GM20431 (cell line): ENCODE data around the gene BEAN1.

ENCODE experiments used
- in situ Hi-C: fragments of 300-500 bp; cut with MseI, MboI; formaldehyde crosslinking; loops from one replicate; pipeline ENCODE4 v1.15.0; 2020; ENCODE audit warnings: low sequenced_read_pairs; ENCODE audit not compliant: unreplicated experiment

BEAN1 gene

GRCh38 chr16:66478733-66479511, 51.8 kb downstream of the BEAN1 start:
- in situ Hi-C loops = loop anchor here (10.0 kb wide), 1 partner anchor 74 kb away; no protein-coding TSS in a partner anchor

DNA sequence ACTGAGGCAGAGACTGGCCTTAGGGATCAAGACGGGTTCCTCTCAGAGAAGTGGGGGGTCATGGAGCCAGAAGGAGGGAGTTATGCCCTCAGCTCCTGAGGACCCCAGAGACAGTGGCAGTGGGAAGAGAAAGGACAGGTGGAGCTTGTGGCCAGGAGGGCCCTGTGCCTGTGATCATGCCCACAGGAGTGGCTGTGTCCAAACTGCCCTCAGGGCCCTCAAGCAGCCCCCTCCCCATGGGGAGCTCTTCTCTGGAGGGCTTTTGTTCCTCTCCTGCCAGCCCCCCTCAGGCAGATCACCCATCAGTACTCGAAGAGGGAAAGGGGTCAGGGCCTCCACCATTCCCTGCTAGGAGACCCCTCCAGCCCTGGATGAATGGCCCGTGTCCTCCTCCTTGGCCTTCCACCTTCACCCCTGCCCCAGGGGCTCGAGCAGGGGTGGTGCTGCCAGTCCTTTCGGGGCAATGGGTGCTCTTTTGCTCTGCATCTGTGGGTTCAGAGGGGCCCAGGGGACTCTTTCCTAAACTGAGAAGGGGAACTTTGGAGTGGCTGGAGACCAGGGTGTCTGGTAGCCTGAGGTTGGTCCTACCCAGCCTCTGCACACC, 52.7 kb downstream of the BEAN1 start:
- in situ Hi-C loops = loop anchor here (10.0 kb wide), 1 partner anchor 75 kb away; no protein-coding TSS in a partner anchor

GRCh38 chr16:66480265-66481080, 53.4 kb downstream of the BEAN1 start:
- in situ Hi-C loops = no loop called here

DNA sequence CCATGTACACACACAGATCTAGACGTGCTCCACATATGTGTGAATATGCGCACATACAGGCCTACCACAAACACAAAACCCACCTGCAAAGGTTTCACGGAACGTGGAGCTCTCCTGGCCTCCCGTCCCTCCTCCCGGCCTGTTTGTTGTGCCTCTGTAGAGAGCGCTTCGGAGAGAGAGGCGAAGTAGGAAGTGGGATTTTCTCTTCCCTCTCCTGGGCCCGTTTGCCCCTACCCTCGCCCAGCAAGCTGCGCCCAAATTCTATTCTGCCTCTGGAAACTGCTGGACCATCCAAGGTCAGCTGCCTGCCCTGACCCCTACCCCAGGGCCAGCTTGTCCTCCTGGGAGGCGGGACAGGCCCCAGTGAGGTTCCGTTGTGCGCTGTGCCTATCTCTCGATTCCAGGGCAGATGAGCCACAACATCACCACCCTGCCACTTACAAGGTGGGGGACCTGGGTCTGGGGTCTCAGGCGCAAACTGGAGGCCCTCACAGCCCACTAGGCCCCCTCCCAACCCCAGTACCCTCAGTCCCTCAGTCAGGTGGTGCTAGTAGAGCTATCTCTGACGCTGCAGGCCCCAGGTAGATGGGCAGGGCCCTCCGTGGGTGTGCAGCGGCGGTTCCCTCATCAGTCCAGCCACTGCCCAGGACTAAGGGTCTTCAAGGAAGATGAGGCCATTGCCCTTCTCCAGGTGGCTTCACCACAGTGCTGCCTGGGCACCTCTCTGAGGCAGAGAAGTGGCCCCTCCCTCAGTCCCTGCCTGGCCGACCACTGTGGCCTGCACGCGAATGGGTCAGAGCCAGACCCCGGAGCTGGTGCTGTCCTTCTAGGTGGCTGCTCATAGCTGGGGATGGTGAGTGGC, 54.2 kb downstream of the BEAN1 start:
- in situ Hi-C loops = no loop called here

DNA sequence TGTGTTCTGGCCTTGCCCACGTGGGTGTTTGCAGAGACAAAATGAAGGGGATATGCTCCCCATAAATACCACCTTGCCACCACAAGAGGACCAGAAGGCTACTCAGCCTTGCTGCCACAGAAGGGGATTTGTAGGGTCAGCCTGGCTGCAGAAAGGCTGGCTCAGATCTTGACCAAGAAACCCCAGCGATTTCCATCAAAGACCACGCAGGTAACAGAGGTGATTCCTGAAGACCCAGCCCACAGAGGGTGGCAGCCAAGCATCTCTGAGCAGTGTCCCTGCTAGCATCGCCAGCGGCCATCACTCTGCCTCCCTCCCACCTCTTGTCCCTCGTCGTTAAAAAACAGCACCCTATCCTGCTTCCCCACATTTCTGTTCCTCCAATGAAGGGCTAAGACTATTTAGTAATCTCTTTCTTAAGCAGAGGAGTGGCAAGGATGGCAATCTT, 54.9 kb downstream of the BEAN1 start:
- in situ Hi-C loops = no loop called here

DNA sequence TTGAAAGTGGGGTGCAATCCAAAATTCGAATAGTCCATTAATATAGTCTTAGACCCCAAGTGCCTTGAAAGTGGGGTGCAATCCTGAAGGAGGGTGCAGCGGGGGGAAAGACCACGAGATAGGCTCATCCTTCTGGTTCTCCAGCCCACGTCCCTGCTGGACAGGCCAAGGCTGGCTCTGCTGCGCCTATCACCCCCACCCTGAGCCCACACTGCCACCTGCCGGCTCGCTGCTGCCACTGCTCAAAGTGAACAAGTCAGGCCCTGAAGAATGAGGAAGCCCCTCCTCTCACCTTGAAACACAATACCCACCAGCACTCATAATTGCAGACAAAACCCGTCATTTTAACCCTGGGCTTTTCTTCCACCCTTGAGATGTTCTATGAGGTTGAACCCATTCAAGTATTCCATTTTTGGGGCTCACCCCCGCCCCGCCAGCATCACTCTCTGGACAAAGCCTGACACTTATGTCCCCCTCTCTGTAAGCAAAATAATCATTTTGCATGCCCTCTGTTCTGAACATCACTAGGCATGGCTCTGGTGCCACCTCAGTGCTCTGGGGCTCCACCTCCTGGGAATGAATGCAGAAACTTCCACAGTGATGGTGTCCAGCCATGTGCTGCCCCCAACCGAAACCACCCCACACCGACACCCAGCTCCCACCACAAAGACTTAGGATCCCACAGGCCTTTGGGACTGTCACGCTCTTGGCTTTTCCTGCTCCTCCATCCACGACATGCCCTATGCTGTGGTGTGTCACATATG, 56.8 kb downstream of the BEAN1 start:
- in situ Hi-C loops = no loop called here

GRCh38 chr16:66484453-66485213, 57.5 kb downstream of the BEAN1 start:
- in situ Hi-C loops = no loop called here

GRCh38 chr16:66485376-66485775, 58.3 kb downstream of the BEAN1 start:
- in situ Hi-C loops = no loop called here

DNA sequence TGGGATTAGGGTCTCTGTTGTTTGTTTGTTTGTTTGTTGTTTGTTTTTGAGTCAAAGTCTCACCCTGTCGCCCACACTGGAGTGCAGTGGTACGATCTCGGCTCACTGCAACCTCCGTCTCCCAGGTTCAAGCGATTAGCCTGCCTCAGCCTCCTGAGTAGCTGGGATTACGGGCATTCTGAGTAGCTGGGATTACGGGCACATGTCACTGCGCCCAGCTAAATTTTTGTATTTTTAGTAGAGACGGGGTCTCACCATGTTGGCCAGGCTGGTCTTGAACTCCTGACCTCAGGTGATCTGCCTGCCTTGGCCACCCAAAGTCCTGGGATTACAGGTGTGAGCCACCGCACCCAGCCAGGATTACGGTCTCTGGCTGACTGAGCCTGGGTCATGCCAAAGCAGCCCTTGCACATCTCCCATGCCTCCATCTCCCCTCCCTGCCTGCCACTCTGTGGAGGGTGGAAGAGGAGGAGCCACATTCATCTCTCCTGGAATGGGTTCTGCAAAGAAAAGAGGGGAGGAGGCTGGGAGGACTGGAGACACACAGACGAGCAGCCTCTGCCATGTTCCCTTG, 59.2 kb downstream of the BEAN1 start:
- in situ Hi-C loops = no loop called here

DNA sequence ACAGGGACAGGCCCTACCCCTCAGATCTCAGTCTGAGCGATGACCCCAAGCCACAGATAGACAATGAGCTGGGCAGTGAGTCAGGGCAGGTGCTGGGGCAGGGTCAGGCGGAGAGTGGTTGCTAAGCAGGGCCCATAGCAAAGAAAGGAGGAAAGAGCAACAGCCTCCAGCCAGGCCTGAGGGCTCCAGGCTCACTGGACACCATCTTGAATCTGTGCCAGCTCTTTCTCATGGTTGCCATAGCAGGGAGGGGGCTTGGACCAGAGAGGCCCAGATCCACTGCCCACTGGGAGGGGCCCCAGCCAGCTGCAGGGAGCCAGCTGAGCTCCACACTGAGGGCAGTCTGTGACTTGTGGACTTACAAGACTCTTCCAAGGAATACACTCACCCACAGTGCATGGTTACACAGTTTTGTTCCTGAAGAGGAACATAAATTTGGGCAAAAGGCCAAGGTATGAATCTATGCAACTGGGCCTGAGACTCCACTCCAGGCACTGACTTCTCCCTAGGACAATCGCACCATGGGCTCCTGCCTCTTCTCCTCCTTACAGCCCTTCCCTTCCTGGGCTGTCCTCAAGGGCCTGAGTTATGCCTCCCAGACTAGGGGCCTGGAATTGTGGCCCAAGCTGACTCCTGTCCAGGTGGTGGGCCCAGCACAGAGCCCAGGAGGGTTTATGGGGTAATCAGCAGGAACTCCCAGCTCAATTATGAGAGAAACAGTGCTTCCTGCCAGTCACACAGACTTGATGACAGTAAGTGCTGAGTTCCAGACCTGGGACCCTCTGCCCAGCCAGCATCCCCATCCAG, 59.9 kb downstream of the BEAN1 start:
- in situ Hi-C loops = no loop called here

GRCh38 chr16:66487580-66488275, 60.6 kb downstream of the BEAN1 start:
- in situ Hi-C loops = no loop called here

DNA sequence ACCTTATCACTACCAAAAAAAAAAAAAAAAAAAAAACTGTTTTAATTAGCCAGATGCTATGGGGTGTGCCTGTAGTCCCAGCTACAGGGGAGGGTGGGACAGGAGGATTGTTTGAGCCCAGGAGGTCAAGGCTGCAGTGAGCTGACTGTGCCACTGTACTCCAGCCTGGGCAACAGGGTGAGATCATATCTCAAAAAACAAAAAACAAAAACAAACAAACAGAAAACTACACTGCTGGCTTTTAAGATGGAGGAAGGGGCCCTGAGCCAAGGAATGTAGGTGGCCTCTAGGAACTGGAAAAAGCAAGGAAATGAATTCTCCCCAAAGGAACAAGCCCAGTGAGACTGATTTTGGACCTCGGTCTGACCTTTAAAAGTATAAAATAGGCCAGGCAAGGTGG, 61.4 kb downstream of the BEAN1 start:
- in situ Hi-C loops = no loop called here

- in situ Hi-C loops = no loop called here
Observed at GRCh38 chr16:66489385-66489784, 62.3 kb downstream of the BEAN1 start.

GRCh38 chr16:66489818-66490217, 62.7 kb downstream of the BEAN1 start:
- in situ Hi-C loops = no loop called here

GRCh38 chr16:66490774-66491715, 64.0 kb downstream of the BEAN1 start:
- in situ Hi-C loops = no loop called here

GRCh38 chr16:66491716-66492064, 64.6 kb downstream of the BEAN1 start:
- in situ Hi-C loops = no loop called here
